Neural crest cell (in vitro differentiated cells): ENCODE data around the gene ZNF598. TPM values are rescaled to one million over a fixed set of nuclear protein-coding genes. Genes with fewer than 3 reads are reported as not detected.

ENCODE experiments used
- DNase-seq: peaks from one replicate; pipeline ENCODE4 v3.0.0; 2021; ENCODE audit warnings: low read depth, mixed read lengths, low spot score
- H3K27ac Mint-ChIP-seq: one replicate; pipeline ENCODE4 v1.8.0; 2021; ENCODE audit warnings: mild to moderate bottlenecking, mixed read lengths; ENCODE audit not compliant: unreplicated experiment
- H3K27me3 Mint-ChIP-seq: 2 replicates; pipeline ENCODE4 v1.8.0; 2021; ENCODE audit warnings: low read depth, mild to moderate bottlenecking, mixed read lengths
- H3K36me3 Mint-ChIP-seq: 2 replicates; pipeline ENCODE4 v1.8.0; 2021; ENCODE audit warnings: low read depth, mild to moderate bottlenecking, mixed read lengths
- H3K4me1 Mint-ChIP-seq: 2 replicates; pipeline ENCODE4 v1.8.0; 2021; ENCODE audit warnings: mixed read lengths
- H3K4me3 Mint-ChIP-seq: one replicate; pipeline ENCODE4 v1.8.0; 2021; ENCODE audit warnings: mild to moderate bottlenecking, mixed read lengths
- H3K9me3 Mint-ChIP-seq: 2 replicates; pipeline ENCODE4 v1.8.0; 2021; ENCODE audit warnings: mixed read lengths
- total RNA-seq: library from RNA; stranded (reverse); gene quantifications from 2 replicates; pipeline ENCODE4 v1.2.1, GENCODE V29; 2021
- TF ChIP-seq, protein P1 (sequence below): fragments of 200-600 bp; sonication (generic); conservative IDR thresholded peaks from 2 replicates; pipeline ENCODE4 v1.5.0; 2021; ENCODE audit warnings: antibody characterized with exemption, mild to moderate bottlenecking

The ZNF598 gene
- total RNA-seq, 1 donor from 2014 or later: 55.7 TPM

DNA sequence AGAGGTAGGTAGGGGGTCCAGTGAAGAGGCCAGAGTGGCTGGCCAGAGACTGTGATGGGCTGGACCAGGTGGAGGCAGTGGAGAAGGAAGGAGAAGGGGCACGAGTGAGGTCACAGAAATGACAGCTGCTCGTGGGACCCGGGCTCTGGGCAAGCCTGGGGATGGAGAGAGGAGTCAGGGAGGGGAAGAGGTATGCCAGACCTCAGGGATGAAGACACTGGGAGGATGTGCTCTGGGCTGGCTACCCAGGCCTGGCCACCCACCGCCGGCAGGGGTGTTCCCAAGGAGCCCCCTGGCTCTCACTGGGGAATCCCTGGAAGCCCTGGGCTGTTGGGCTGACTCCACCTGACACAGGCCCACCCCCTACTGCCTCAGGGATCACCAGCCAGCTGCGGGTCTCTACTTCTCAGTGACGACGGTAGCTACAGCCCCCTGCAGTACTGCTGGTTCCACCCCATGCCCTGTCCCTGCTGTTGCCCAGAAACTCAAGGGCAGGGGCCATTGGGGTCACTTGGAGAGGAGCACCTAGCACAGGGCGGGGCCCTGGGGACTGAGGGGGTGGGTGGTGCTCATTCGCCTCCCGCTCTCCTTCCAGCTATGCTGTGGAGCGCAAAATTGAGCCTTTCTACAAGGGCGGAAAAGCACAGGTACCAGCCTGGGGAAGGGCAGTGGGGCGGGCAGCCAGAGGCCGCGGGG lies 36.0 kb downstream of the ZNF598 start:
- peaks cover 18% of the 10 kb centered on the region for H3K4me1 Mint-ChIP-seq
- H3K9me3 Mint-ChIP-seq: no peaks in the 10 kb centered on the region
- H3K4me3 Mint-ChIP-seq: peak overlapping the region; percentile 97
- TF ChIP-seq, protein P1, sequence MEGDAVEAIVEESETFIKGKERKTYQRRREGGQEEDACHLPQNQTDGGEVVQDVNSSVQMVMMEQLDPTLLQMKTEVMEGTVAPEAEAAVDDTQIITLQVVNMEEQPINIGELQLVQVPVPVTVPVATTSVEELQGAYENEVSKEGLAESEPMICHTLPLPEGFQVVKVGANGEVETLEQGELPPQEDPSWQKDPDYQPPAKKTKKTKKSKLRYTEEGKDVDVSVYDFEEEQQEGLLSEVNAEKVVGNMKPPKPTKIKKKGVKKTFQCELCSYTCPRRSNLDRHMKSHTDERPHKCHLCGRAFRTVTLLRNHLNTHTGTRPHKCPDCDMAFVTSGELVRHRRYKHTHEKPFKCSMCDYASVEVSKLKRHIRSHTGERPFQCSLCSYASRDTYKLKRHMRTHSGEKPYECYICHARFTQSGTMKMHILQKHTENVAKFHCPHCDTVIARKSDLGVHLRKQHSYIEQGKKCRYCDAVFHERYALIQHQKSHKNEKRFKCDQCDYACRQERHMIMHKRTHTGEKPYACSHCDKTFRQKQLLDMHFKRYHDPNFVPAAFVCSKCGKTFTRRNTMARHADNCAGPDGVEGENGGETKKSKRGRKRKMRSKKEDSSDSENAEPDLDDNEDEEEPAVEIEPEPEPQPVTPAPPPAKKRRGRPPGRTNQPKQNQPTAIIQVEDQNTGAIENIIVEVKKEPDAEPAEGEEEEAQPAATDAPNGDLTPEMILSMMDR: no peak
- peaks cover 12% of the 10 kb centered on the region for H3K27me3 Mint-ChIP-seq
- H3K27ac Mint-ChIP-seq: no peak overlapping the region
- no peak for DNase-seq
- no peaks in the 10 kb centered on the region for H3K36me3 Mint-ChIP-seq

DNA sequence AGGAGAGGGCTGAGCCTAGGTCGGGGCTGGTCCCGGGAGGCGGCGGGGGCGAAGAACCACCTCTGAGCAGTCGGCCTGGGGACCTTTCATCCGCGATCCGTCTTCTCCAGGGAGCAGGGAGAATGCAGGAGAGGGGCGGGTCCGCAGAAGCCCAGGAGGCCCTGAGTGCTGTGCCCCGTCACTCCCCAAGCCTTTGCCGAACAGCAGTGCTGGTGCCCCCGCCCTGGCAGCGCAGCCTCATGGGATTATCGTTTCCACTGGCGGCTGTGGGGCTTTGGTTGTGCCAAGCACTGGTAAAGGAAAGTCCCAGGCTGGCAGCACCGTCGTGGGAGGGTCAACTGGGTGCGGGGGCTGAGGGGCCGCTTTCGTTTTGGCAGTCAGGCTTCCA lies 37.1 kb downstream of the ZNF598 start:
- Mint-ChIP-seq H3K27me3 (peaks cover 6% of the 10 kb centered on the region), H3K4me3 (peak overlapping the region; percentile 97), H3K9me3 (no peaks in the 10 kb centered on the region), H3K4me1 (peaks cover 18% of the 10 kb centered on the region), H3K36me3 (no peaks in the 10 kb centered on the region), H3K27ac (peak overlapping the region; percentile 35)
- no peak for DNase-seq
- TF ChIP-seq, protein P1: no peak

DNA sequence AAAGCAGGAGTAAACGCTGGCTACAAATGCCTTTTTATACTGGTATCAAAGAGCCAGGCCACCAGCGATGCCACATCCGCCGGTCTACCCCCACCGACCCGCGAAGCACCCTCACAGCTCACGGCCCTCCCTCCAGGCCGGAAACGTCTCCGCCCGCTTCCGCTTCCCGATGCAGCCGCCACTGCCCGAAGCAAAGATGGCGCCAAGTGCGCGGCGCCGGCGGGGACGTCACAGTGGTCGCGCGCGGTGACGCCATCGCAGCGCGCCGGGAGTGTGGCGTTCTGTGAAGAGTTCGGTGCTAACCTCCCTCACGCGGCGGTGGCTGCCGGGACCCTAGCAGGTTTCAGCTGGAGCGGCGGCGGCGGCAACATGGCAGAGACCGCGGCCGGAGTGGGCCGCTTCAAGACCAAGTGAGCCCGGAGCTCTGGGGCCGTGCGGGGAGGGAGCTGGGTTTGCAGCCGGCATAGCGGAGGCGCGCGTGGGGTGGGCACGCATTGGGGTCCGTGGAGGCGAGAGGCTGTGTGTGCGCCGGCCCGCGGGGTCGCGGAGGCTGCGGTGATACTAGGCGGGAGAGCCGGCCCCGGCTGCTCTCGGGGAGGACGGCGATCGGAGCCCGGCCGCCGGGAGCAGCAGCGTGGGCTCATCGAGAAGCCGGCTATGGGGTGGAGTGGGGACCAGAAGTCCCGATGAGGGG lies 37.7 kb downstream of the ZNF598 start, which contains the start of gene TBL3:
TSS of gene TBL3 (plus strand) at position 258 of the 694 bp plus-strand sequence. CDS start at position 370, 112 bp downstream.
- peak; percentile 89 for DNase-seq
- Mint-ChIP-seq H3K4me3 (peak within 1 kb of the TSS; percentile 97), H3K27ac (peak within 1 kb of the TSS; percentile 97), H3K27me3 (peaks cover 5% of the 10 kb centered on the region), H3K36me3 (no peaks in the 10 kb centered on the region), H3K9me3 (no peaks in the 10 kb centered on the region), H3K4me1 (peaks cover 18% of the 10 kb centered on the region)
- TF ChIP-seq, protein P1: no peak

DNA sequence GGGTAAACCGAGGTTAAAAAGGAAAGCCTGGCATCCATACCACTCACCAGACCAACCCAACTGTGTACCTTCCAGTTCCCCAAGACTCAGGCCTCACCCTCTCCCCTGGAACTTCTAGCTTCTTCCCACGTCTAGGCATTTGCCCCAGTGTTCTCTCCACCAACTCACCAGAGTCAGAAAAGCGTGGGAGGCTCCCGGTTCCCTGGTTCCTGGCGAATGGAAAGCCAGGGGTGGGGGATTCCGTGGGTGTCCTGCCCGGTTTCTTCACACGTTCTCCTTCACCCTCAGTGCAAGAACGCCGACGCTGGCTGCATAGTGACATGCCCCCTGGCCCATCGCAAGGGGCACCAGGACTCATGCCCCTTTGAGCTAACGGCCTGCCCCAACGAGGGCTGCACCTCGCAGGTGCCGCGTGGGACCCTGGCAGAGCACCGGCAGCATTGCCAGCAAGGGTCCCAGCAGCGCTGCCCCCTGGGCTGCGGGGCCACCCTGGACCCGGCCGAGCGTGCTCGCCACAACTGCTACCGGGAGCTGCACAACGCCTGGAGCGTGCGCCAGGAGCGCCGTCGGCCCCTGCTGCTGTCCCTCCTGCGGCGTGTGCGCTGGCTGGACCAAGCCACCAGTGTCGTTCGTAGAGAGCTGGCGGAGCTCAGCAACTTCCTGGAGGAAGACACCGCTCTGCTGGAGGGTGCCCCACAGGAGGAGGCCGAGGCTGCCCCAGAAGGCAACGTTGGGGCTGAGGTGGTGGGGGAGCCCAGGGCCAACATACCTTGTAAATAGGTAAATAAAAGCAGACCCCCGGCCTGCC lies 41.3 kb downstream of the ZNF598 start:
- Mint-ChIP-seq H3K36me3 (peaks cover 13% of the 10 kb centered on the region), H3K27me3 (peaks cover 10% of the 10 kb centered on the region), H3K4me1 (peaks cover 32% of the 10 kb centered on the region), H3K4me3 (peak overlapping the region; percentile 79), H3K9me3 (no peaks in the 10 kb centered on the region), H3K27ac (no peak overlapping the region)
- DNase-seq: no peak
- TF ChIP-seq, protein P1: no peak

DNA sequence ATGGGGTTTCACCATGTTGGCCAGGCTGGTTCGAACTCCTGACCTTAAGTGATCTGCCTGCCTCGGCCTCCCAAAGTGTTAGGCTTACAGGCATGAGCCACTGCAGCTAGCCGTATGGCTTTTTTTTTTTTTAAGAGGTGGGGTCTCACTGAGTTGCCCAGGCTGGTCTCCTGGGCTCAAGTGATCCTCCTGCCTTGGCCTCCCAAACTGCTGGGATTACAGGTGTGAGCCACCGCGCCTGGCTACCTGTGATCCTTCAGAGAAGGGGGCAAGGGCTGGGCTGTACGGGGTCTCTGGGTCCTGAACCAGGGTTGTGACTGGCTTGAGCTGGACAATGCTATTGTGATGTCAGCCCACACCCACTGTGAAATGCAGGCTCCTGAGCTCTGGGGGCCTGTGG lies 43.2 kb downstream of the ZNF598 start, which contains the start of gene RNF151:
TSS of gene RNF151 (plus strand) at position 397 of the 400 bp plus-strand sequence. CDS start 26 bp downstream, outside the sequence.
- Mint-ChIP-seq H3K27ac (no peak within 1 kb of the TSS), H3K27me3 (peaks cover 5% of the 10 kb centered on the region), H3K4me3 (peak within 1 kb of the TSS; percentile 92), H3K36me3 (peaks cover 24% of the 10 kb centered on the region), H3K9me3 (no peaks in the 10 kb centered on the region), H3K4me1 (peaks cover 34% of the 10 kb centered on the region)
- TF ChIP-seq, protein P1: no peak
- no peak for DNase-seq
